AG04449 (cell line): ENCODE results near the gene GORASP1.

ENCODE experiments used
- CTCF ChIA-PET: fragments of 350-600 bp; formaldehyde crosslinking; extraction: SDS; loops from one replicate; lab custom pipeline; 2021; ENCODE audit warnings: antibody characterized with exemption; lab: Yijun Ruan, JAX
- POLR2A ChIA-PET: fragments of 400-600, 350-600 bp; formaldehyde crosslinking; extraction: SDS; loops from one replicate; lab custom pipeline; 2020; ENCODE audit warnings: antibody characterized with exemption, inconsistent platforms; lab: Yijun Ruan, JAX
- DNase-seq: peaks from one replicate; pipeline ENCODE4 v3.0.0-alpha.2; 2010; ENCODE audit warnings: low read depth, low spot score
- H3K4me3 ChIP-seq: 2 replicates; pipeline ENCODE4 v1.5.1; 2011; ENCODE audit warnings: low read depth, mild to moderate bottlenecking, control low read depth, low read length
- CTCF ChIP-seq: IDR thresholded peaks from one replicate; pipeline ENCODE4 v1.5.1; 2011; ENCODE audit warnings: mild to moderate bottlenecking, moderate library complexity, low read length, control low read depth, inconsistent platforms; ENCODE audit not compliant: insufficient read depth; ENCODE audit errors: missing control alignments

Gene GORASP1

GRCh38 chr3:39150148-39150802 lies 42.8 kb upstream of the GORASP1 start:
- ChIA-PET POLR2A (interaction anchor here (1.0 to 2.6 kb wide), 5 partner anchors 11 to 42 kb away, joined by 3 to 9 read pairs (median 5); partner anchors contain the start of genes GORASP1 and TTC21A), CTCF (interaction anchor here (0.7 to 2.8 kb wide), 5 partner anchors 23 to 140 kb away, joined by 3 to 14 read pairs (median 3); no protein-coding TSS in a partner anchor)
- DNase-seq, result no peak
- peak overlapping the region; percentile 31 for H3K4me3 ChIP-seq
- peak; percentile 19 for TF ChIP-seq CTCF

DNA sequence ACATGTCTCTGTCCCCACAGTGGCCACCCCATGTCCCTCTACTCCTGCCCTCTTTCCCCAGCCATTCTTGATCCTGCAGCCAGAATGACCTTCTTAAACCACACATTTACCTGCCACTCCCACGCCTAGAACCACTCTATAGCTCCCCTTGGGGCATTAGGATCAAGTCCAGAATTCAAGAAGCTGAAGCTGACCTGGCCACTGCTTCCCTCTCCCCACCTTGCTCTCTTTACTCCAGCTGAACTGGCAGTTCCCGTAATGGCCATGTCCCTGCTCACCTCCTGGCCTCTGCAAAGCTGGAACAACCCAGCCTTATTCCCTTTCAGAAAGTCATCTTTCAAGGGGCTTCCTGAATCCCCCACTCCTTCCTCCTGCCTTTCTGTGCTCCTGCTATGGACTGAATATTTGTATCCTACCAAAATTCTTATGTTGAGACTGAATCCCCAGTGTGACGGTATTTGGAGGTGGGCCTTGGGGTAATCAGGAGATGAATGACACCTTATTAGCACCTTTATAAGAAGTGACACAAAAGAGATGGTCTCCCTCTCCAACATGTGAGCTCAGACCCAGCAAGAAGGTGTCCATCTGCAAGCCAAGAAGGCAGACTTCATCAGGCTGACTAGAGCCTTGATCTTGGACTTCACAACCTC lies 42.2 kb upstream of the GORASP1 start:
- TF ChIP-seq CTCF, result no peak
- ChIA-PET CTCF (interaction anchor here (0.6 to 2.8 kb wide), 6 partner anchors 22 to 142 kb away, joined by 3 to 14 read pairs (median 3); no protein-coding TSS in a partner anchor), POLR2A (interaction anchor here (1.3 to 2.6 kb wide), 2 partner anchors 27 to 29 kb away, joined by 5 to 7 read pairs; no protein-coding TSS in a partner anchor)
- no peak overlapping the region for H3K4me3 ChIP-seq
- DNase-seq, result no peak

DNA sequence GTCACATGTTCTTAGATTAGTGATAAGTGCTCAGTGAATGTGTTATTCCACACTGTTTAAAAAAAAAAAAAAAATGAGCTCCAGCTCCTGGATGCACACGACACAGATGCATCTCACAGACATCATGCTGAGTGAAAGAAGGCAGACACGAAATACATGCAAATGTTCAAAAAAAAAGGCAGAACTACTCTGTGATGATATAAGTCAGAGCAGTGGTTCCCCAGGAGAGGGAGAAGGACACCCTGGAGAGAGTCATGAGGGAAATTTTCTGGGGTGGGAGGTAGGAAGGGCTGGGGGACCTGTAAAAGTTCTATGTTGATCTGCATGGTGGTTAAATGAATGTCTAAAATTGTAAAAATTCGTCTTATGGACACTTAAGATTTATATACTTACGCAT lies 41.6 kb upstream of the GORASP1 start:
- DNase-seq, result no peak
- POLR2A ChIA-PET, result no interaction called here
- CTCF ChIA-PET, result interaction anchor here (0.6 to 2.8 kb wide), 3 partner anchors 21 to 143 kb away, joined by 3 to 14 read pairs (median 4); no protein-coding TSS in a partner anchor
- no peak overlapping the region for H3K4me3 ChIP-seq
- no peak for TF ChIP-seq CTCF

- ChIA-PET POLR2A (no interaction called here), CTCF (interaction anchor here (0.6 to 3.5 kb wide), 4 partner anchors 21 to 143 kb away, joined by 3 to 26 read pairs (median 9); no protein-coding TSS in a partner anchor)
- H3K4me3 ChIP-seq, result no peak overlapping the region
- TF ChIP-seq CTCF, result no peak
- no peak for DNase-seq
These were observed 41.1 kb upstream of the GORASP1 start for GRCh38 chr3:39148435-39149058.

- H3K4me3 ChIP-seq, result peak overlapping the region; percentile 19
- ChIA-PET POLR2A (interaction anchor here (1.2 to 1.9 kb wide), 2 partner anchors 40 to 42 kb away, joined by 5 to 12 read pairs; partner anchors contain the start of genes GORASP1 and TTC21A), CTCF (interaction anchor here (3.4 to 3.5 kb wide), 2 partner anchors 21 to 42 kb away, joined by 12 to 26 read pairs; no protein-coding TSS in a partner anchor)
- no peak for DNase-seq
- no peak for TF ChIP-seq CTCF
These were observed 40.4 kb upstream of the GORASP1 start for GRCh38 chr3:39147711-39148434.
